Heart left ventricle (tissue), 13 donors: ENCODE measurements around the gene LKAAEAR1.

Source experiments
- POLR2A ChIP-seq, 2 donors: fragments of 450-650 bp; IDR thresholded peaks; one replicate each; pipeline ENCODE4 v1.6.1; 2017; ENCODE audit warnings: antibody characterized with exemption in 2 of 2, mild to moderate bottlenecking in 2 of 2, moderate library complexity in 2 of 2
- TF ChIP-seq, protein P1 (sequence below), 12 donors: fragments of 200-600 bp; sonication (generic) in 4 of 12; IDR thresholded peaks; one replicate each; pipeline versions ENCODE4 v1.5.0 to v1.8.0; 2018 to 2022; ENCODE audit warnings: antibody characterized with exemption in 12 of 12, mild to moderate bottlenecking in 5 of 12
- donor health status: ischemic (EF 13 %, LVEDD 7.1; RV severe dilation, severe dysfunction).
- donor health status: DM: no; HTN: yes; CAD: no.
- donor health status: DM: no; HTN: no; CAD: no.
- donor health status: ischemic (EF 25% LVEDD 6.9; RV normal size, moderate dysfunction).
- donor health status: ischemic (EF 25% LVEDD 5.7; RV mildly dilated, moderate dysfunction).
- donor health status: ischemic (EF 35%, LVEDD 5.7; RV mildly dilated, moderate dysfunction).
- donor health status: nonischemic (EF 11% LVEDD 7.7; RV severe dilation, severe dysfunction).
- donor health status: DM: yes; HTN: yes; CAD: no.
- donor health status: PGD.
- donor health status: ischemic (EF 29% LVEDD 5.4; RV normal size, mild dysfunction).
- donor health status: nonischemic (EF 23%, LVEDD 6.1; RV moderate dilation, normal function).

GRCh38 chr20:64095927-64096326, 11.7 kb upstream of the LKAAEAR1 start:
- TF ChIP-seq, protein P1, sequence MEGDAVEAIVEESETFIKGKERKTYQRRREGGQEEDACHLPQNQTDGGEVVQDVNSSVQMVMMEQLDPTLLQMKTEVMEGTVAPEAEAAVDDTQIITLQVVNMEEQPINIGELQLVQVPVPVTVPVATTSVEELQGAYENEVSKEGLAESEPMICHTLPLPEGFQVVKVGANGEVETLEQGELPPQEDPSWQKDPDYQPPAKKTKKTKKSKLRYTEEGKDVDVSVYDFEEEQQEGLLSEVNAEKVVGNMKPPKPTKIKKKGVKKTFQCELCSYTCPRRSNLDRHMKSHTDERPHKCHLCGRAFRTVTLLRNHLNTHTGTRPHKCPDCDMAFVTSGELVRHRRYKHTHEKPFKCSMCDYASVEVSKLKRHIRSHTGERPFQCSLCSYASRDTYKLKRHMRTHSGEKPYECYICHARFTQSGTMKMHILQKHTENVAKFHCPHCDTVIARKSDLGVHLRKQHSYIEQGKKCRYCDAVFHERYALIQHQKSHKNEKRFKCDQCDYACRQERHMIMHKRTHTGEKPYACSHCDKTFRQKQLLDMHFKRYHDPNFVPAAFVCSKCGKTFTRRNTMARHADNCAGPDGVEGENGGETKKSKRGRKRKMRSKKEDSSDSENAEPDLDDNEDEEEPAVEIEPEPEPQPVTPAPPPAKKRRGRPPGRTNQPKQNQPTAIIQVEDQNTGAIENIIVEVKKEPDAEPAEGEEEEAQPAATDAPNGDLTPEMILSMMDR (IDR thresholded peaks at IDR 0.05) = no peak
- no peak for TF ChIP-seq POLR2A (IDR thresholded peaks at IDR 0.05)
